ENCODE results near the gene SLC39A11.

Gene SLC39A11

GRCh38 chr17:73043686-73044581, 48.6 kb downstream of the SLC39A11 start:
- DNase-seq (ENCODE audit: low read depth in 2 of 2) = peak; percentile 86 to 92

GRCh38 chr17:73042809-73043685, 49.4 kb downstream of the SLC39A11 start:
- peak; percentile 55 to 59 for DNase-seq (ENCODE audit: low read depth in 2 of 2)

GRCh38 chr17:73042225-73042624, 50.3 kb downstream of the SLC39A11 start:
- no peak for DNase-seq (ENCODE audit: low read depth in 2 of 2)

- DNase-seq (ENCODE audit: low read depth in 2 of 2) = no peak
Observed at GRCh38 chr17:73039282-73039681, 53.2 kb downstream of the SLC39A11 start.

GRCh38 chr17:73031472-73031871, 61.0 kb downstream of the SLC39A11 start:
- DNase-seq (ENCODE audit: low read depth in 2 of 2) = no peak

- no peak for DNase-seq (ENCODE audit: low read depth in 2 of 2)
Observed at GRCh38 chr17:73030995-73031394, 61.5 kb downstream of the SLC39A11 start.

- peak; percentile 43 to 46 for DNase-seq (ENCODE audit: low read depth in 2 of 2)
Observed at GRCh38 chr17:73030501-73030921, 62.0 kb downstream of the SLC39A11 start.

GRCh38 chr17:73029991-73030390, 62.5 kb downstream of the SLC39A11 start:
- no peak for DNase-seq (ENCODE audit: low read depth in 2 of 2)

GRCh38 chr17:73029021-73029420, 63.5 kb downstream of the SLC39A11 start:
- no peak for DNase-seq (ENCODE audit: low read depth in 2 of 2)

- peak; percentile 30 to 44 for DNase-seq (ENCODE audit: low read depth in 2 of 2)
Observed at GRCh38 chr17:73028299-73028755, 64.2 kb downstream of the SLC39A11 start.

- DNase-seq (ENCODE audit: low read depth in 2 of 2) = peak; percentile 72
Observed at GRCh38 chr17:73027130-73027741, 65.3 kb downstream of the SLC39A11 start.

- DNase-seq (ENCODE audit: low read depth in 2 of 2) = no peak
Observed at GRCh38 chr17:73025041-73025560, 67.4 kb downstream of the SLC39A11 start.

GRCh38 chr17:73023759-73024158, 68.7 kb downstream of the SLC39A11 start:
- no peak for DNase-seq (ENCODE audit: low read depth in 2 of 2)

GRCh38 chr17:73022694-73023093, 69.8 kb downstream of the SLC39A11 start:
- no peak for DNase-seq (ENCODE audit: low read depth in 2 of 2)

- DNase-seq (ENCODE audit: low read depth in 2 of 2) = no peak
Observed at GRCh38 chr17:73021771-73022170, 70.7 kb downstream of the SLC39A11 start.

- DNase-seq (ENCODE audit: low read depth in 2 of 2) = no peak
Observed at GRCh38 chr17:73020110-73020509, 72.4 kb downstream of the SLC39A11 start.

- DNase-seq (ENCODE audit: low read depth in 2 of 2) = no peak
Observed at GRCh38 chr17:73018599-73018998, 73.9 kb downstream of the SLC39A11 start.

- peak; percentile 57 to 63 for DNase-seq (ENCODE audit: low read depth in 2 of 2)
Observed at GRCh38 chr17:73017658-73018057, 74.8 kb downstream of the SLC39A11 start.

GRCh38 chr17:73015722-73016276, 76.7 kb downstream of the SLC39A11 start:
- no peak for DNase-seq (ENCODE audit: low read depth in 2 of 2)

- no peak for DNase-seq (ENCODE audit: low read depth in 2 of 2)
Observed at GRCh38 chr17:73013816-73014663, 78.4 kb downstream of the SLC39A11 start.
